ENCODE data around the gene GPRC5B.

DNA sequence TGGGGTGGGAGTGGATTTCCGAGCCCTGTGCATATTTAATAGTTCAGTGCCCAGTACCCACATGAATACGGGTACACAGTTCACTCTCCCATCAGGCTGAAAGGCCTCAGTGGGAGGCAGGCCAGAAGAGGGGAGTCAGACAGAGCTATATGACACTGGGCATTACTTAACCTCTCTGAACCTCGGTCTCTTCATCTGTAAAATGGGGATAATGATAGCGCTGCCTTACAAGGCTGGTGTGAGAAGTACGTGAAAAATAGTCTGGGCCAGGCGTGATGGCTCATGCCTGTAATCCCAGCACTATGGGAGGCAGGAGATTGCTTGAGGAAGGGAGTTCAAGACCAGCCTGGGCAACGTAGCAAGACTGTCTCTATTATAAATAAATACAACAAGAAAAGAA is 3.6 kb downstream of the GPRC5B start:
- no peak for TF ChIP-seq POLR2AphosphoS5 (IDR thresholded peaks at IDR 0.05; ENCODE audit: insufficient read depth, low read depth, low read length)
- no peak for TF ChIP-seq GATA2 (IDR thresholded peaks at IDR 0.05; ENCODE audit: insufficient read depth, insufficient read length, low read depth, low read length)

Measured in endothelial cell of umbilical vein (primary cell).